Endodermal cell (in vitro differentiated cells): Measurements from ENCODE around the gene AHNAK2. TPM values are rescaled to one million over a fixed set of nuclear protein-coding genes. Genes with fewer than 3 reads are reported as not detected.

ENCODE experiments used
- DNase-seq: peaks from one replicate; pipeline ENCODE4 v3.0.0-alpha.2; 2017
- H3K27ac ChIP-seq: 2 replicates; pipeline ENCODE4 v1.5.1; 2013; ENCODE audit warnings: mild to moderate bottlenecking, low read depth, low read length, moderate library complexity
- H3K27me3 ChIP-seq: 2 replicates; pipeline ENCODE4 v1.6.1; 2013; ENCODE audit warnings: mild to moderate bottlenecking, low read length, moderate library complexity; ENCODE audit not compliant: insufficient read depth, control insufficient read depth, poor library complexity, severe bottlenecking
- H3K36me3 ChIP-seq: 2 replicates; pipeline ENCODE4 v1.7.0; 2013; ENCODE audit warnings: mild to moderate bottlenecking, low read length, moderate library complexity; ENCODE audit not compliant: control insufficient read depth, insufficient read depth
- H3K4me1 ChIP-seq: one replicate; pipeline ENCODE4 v1.7.0; 2013; ENCODE audit warnings: low read length; ENCODE audit not compliant: control insufficient read depth, insufficient read depth
- H3K4me3 ChIP-seq: 2 replicates; pipeline ENCODE4 v1.5.1; 2013; ENCODE audit warnings: mild to moderate bottlenecking, low read length, moderate library complexity
- H3K9ac ChIP-seq: 2 replicates; pipeline ENCODE4 v1.6.1; 2013; ENCODE audit warnings: mild to moderate bottlenecking, low read length, moderate library complexity; ENCODE audit not compliant: poor library complexity, severe bottlenecking; ENCODE audit errors: extremely low read depth
- H3K9me3 ChIP-seq: 2 replicates; pipeline ENCODE4 v1.6.1; 2013; ENCODE audit warnings: mild to moderate bottlenecking, low read length, moderate library complexity; ENCODE audit not compliant: control insufficient read depth
- H3K27ac Mint-ChIP-seq: 2 replicates; pipeline ENCODE4 v1.8.0; 2020; ENCODE audit warnings: mixed read lengths
- H3K27me3 Mint-ChIP-seq: 2 replicates; pipeline ENCODE4 v1.8.0; 2021; ENCODE audit warnings: mild to moderate bottlenecking, mixed read lengths; ENCODE audit not compliant: insufficient read depth
- H3K36me3 Mint-ChIP-seq: 2 replicates; pipeline ENCODE4 v1.8.0; 2020; ENCODE audit warnings: low read depth, mixed read lengths
- H3K4me1 Mint-ChIP-seq: 2 replicates; pipeline ENCODE4 v1.8.0; 2020; ENCODE audit warnings: mixed read lengths
- H3K4me3 Mint-ChIP-seq: 2 replicates; pipeline ENCODE4 v1.8.0; 2020; ENCODE audit warnings: mild to moderate bottlenecking, moderate library complexity, mixed read lengths
- H3K9me3 Mint-ChIP-seq: 2 replicates; pipeline ENCODE4 v1.8.0; 2020; ENCODE audit warnings: mild to moderate bottlenecking, mixed read lengths
- CTCF ChIP-seq: fragments of 200-600 bp; sonication (generic); conservative IDR thresholded peaks from 2 replicates; pipeline ENCODE4 v1.5.0; 2021; ENCODE audit warnings: antibody characterized with exemption, mild to moderate bottlenecking
- WGBS, 2 experiments: methylation state at CpG; one replicate each; pipeline versions ENCODE4 v1.1.5 to v1.1.7; 2013; ENCODE audit warnings: missing lambda C conversion rate in 2 of 2, mixed read lengths in 1 of 2; ENCODE audit not compliant: insufficient coverage in 1 of 2, insufficient read length in 1 of 2; 5-methylcytosine and 5-hydroxymethylcytosine counted together
- total RNA-seq, 2 donors: library from RNA; stranded (reverse); fragmentation: NEBNext Ultra II Directional in 1 of 2; extraction: Animal tissue kit (Norgen Biotek cat#: 25700) in 1 of 2; gene quantifications; 2 replicates in 1 of 2; 3 replicates in 1 of 2; pipeline ENCODE4 v1.2.1, GENCODE V29; 2021

AHNAK2 gene
- total RNA-seq, 2 donors from 2014 or later: 0.93 to 2.2 TPM

- Histone ChIP-seq H3K4me3 (no peak overlapping the region), H3K4me1 (no peaks in the 10 kb centered on the region), H3K9ac (no peak overlapping the region), H3K27ac (peak overlapping the region; percentile 32), H3K9me3 (no peaks in the 10 kb centered on the region), H3K36me3 (peaks cover 40% of the 10 kb centered on the region), H3K27me3 (no peaks in the 10 kb centered on the region)
- peaks cover 32% of the 10 kb centered on the region for H3K36me3 Mint-ChIP-seq
- H3K27ac Mint-ChIP-seq: peak overlapping the region; percentile 68
- DNase-seq: no peak
- H3K4me3 Mint-ChIP-seq: no peak overlapping the region
- no peaks in the 10 kb centered on the region for H3K27me3 Mint-ChIP-seq
- H3K4me1 Mint-ChIP-seq: no peaks in the 10 kb centered on the region
- 94 to 98% methylated on average over 10 to 19 of the region's 19 CpGs for WGBS, 2 experiments
- H3K9me3 Mint-ChIP-seq: no peaks in the 10 kb centered on the region
- TF ChIP-seq CTCF: no peak
Measured at GRCh38 chr14:105007593-105008264, 29.6 kb upstream of the AHNAK2 start.

- peaks cover 35% of the 10 kb centered on the region for H3K36me3 ChIP-seq
- DNase-seq: no peak
- H3K4me3 ChIP-seq: no peak overlapping the region
- H3K9me3 Mint-ChIP-seq: no peaks in the 10 kb centered on the region
- H3K27ac ChIP-seq: peak overlapping the region; percentile 32
- no peaks in the 10 kb centered on the region for H3K27me3 ChIP-seq
- WGBS, 2 experiments: 92% methylated on average over 18 to 21 of the region's 21 CpGs
- H3K4me1 Mint-ChIP-seq: no peaks in the 10 kb centered on the region
- no peaks in the 10 kb centered on the region for H3K27me3 Mint-ChIP-seq
- H3K27ac Mint-ChIP-seq: peak overlapping the region; percentile 68
- no peaks in the 10 kb centered on the region for H3K9me3 ChIP-seq
- H3K36me3 Mint-ChIP-seq: peaks cover 27% of the 10 kb centered on the region
- no peak overlapping the region for H3K9ac ChIP-seq
- no peak for TF ChIP-seq CTCF
- H3K4me1 ChIP-seq: no peaks in the 10 kb centered on the region
- no peak overlapping the region for H3K4me3 Mint-ChIP-seq
Measured at GRCh38 chr14:105006831-105007592, 28.8 kb upstream of the AHNAK2 start.

DNA sequence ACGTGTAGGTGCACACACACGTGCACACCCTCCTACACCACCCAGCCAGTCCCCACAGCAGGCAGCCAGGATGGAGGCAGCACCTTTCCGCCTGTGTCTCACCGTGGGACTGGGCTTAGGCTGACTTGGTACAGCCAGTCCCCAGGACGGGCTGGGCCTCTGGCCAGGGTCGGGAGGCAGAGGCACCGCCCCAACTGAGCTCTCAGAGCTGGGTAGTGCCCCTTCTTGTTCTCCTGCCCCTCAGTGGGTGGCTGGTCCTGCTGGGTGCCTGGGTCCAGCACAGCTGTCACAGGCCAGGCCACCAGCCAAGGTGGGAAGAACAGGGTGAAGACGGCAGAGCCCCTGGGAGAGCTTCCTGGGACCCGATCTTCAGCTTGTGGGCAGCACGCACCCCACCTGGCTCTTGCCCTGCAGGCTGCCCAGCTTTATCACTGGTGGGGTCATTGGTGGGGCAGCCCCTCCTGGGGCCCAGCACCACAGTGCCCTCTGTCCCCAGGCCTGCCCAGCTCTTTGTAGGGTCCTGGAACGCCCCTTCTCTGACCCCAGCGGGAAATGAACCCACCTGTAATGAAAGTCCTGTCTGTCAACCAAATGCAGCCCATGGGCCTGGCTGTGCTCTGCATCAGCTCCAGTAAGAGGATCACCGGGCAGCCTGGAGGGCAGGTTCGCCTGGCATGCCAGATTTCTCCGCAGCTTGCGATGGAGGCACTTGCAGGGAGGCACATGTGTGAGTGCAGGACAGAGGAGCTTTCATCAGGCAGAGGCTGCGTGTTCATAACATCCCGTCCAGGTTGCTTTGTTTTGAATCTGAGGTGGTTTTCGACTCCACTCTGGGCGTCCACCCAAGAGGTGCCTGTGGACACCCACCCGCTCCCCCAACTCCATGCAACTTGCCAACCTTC lies 28.0 kb upstream of the AHNAK2 start:
- H3K4me3 ChIP-seq: no peak overlapping the region
- no peak overlapping the region for H3K4me3 Mint-ChIP-seq
- H3K9me3 Mint-ChIP-seq: no peaks in the 10 kb centered on the region
- peak overlapping the region; percentile 35 for H3K27ac Mint-ChIP-seq
- 96 to 98% methylated on average over 15 to 21 of the region's 21 CpGs for WGBS, 2 experiments
- no peak for TF ChIP-seq CTCF
- H3K36me3 ChIP-seq: peaks cover 26% of the 10 kb centered on the region
- H3K36me3 Mint-ChIP-seq: peaks cover 19% of the 10 kb centered on the region
- no peak for DNase-seq
- no peaks in the 10 kb centered on the region for H3K4me1 ChIP-seq
- no peak overlapping the region for H3K9ac ChIP-seq
- H3K27ac ChIP-seq: no peak overlapping the region
- H3K9me3 ChIP-seq: no peaks in the 10 kb centered on the region
- H3K4me1 Mint-ChIP-seq: no peaks in the 10 kb centered on the region
- no peaks in the 10 kb centered on the region for H3K27me3 ChIP-seq
- no peaks in the 10 kb centered on the region for H3K27me3 Mint-ChIP-seq
